K562 (cell line): ENCODE measurements around the gene GGNBP2. TPM values are rescaled to one million over a fixed set of nuclear protein-coding genes. Genes with fewer than 3 reads are reported as not detected.
A peak's percentile ranks its signal among the peaks of the same experiment; 100 is the strongest.

Experiments used
- ATAC-seq: fragments of 200-7000 bp; cut with Tn5 transposase; 3 replicates; pipeline ENCODE4 v1.9.1; 2020; ENCODE audit warnings: moderate library complexity
- BruUV-seq: library from RNA; stranded (reverse); fragments of 400-500 nt; replicated peaks from 2 replicates; lab custom pipeline; 2021; lab: Mats Ljungman, UMichigan
- CTCF ChIA-PET: fragments of 300-600 bp; formaldehyde crosslinking; extraction: SDS; loops from one replicate; lab custom pipeline; 2021; ENCODE audit warnings: low intra/inter-chr PET ratio; lab: Yijun Ruan, JAX
- POLR2A ChIA-PET: fragments of 300-600, 350-650 bp; sonication (Branson Sonifier 250); formaldehyde crosslinking; extraction: SDS; loops from one replicate; lab custom pipeline; 2021; ENCODE audit warnings: antibody characterized with exemption, inconsistent platforms; lab: Yijun Ruan, JAX
- DNase-seq, 4 experiments: peaks; one replicate each; pipeline versions ENCODE4 v3.0.0 to v3.0.0-alpha.2; 2011 to 2018; ENCODE audit warnings: low spot score in 3 of 4, mixed read lengths in 3 of 4; ENCODE audit errors: extremely low read depth in 1 of 4
- FAIRE-seq: peaks from 2 replicates; lab custom pipeline; 2011; peaks lifted over from hg19 to GRCh38; lab: Jason Lieb, UNC
- H2AFZ ChIP-seq: 2 replicates; pipeline ENCODE4 v1.6.0; 2011; ENCODE audit warnings: low read depth, low read length, control low read depth, inconsistent platforms
- H3K27ac ChIP-seq: fragments of 200-600 bp; 3 replicates; pipeline ENCODE4 v1.8.0; 2011; ENCODE audit warnings: low read depth, mild to moderate bottlenecking, control low read depth, inconsistent platforms, low read length, moderate library complexity, mixed read lengths; ENCODE audit errors: extremely low read depth
- H3K27me3 ChIP-seq, 2 experiments: fragments of 300-600 bp in 1 of 2; 2 replicates in 1 of 2; 3 replicates in 1 of 2; pipeline versions ENCODE4 v1.6.0 to v1.8.0; 2011; ENCODE audit warnings: inconsistent platforms in 2 of 2, low read length in 2 of 2, mild to moderate bottlenecking in 1 of 2, mixed read lengths in 1 of 2, moderate library complexity in 1 of 2; ENCODE audit not compliant: control insufficient read depth in 2 of 2, insufficient read depth in 2 of 2
- H3K36me3 ChIP-seq: fragments of 300-600 bp; 3 replicates; pipeline ENCODE4 v1.8.0; 2011; ENCODE audit warnings: mild to moderate bottlenecking, low read length, inconsistent platforms; ENCODE audit not compliant: control insufficient read depth, insufficient read depth
- H3K4me1 ChIP-seq, 2 experiments: fragments of 200-600 bp in 1 of 2; replicated peaks in 1 of 2; 2 replicates in 1 of 2; 3 replicates in 1 of 2; pipeline versions ENCODE4 v1.5.1 to v1.8.0; 2011; ENCODE audit warnings: inconsistent platforms in 2 of 2, low read length in 2 of 2, mild to moderate bottlenecking in 1 of 2, mixed read lengths in 1 of 2, moderate library complexity in 1 of 2; ENCODE audit not compliant: control insufficient read depth in 2 of 2, insufficient read depth in 2 of 2
- H3K4me2 ChIP-seq: 2 replicates; pipeline ENCODE4 v1.6.1; 2011; ENCODE audit warnings: low read length, control low read depth, inconsistent platforms, mixed read lengths; ENCODE audit not compliant: insufficient read depth
- H3K4me3 ChIP-seq: fragments of 200-600 bp; sonication (generic), shearing (Covaris generic); 2 replicates; pipeline ENCODE4 v1.5.1; 2016; ENCODE audit warnings: control low read depth, inconsistent platforms
- H3K79me2 ChIP-seq: fragments of 200-600 bp; 3 replicates; pipeline ENCODE4 v1.8.0; 2011; ENCODE audit warnings: low read length, inconsistent platforms; ENCODE audit not compliant: control insufficient read depth, insufficient read depth
- H3K9ac ChIP-seq, 2 experiments: 2 replicates each; pipeline versions ENCODE4 v1.6.0 to v1.6.1; 2011; ENCODE audit warnings: low read depth in 2 of 2, low read length in 2 of 2, control low read depth in 1 of 2, inconsistent platforms in 1 of 2, mild to moderate bottlenecking in 1 of 2, mixed read lengths in 1 of 2; ENCODE audit not compliant: insufficient read depth in 1 of 2
- H3K9me1 ChIP-seq: one replicate; pipeline ENCODE4 v1.6.0; 2011; ENCODE audit warnings: inconsistent platforms, mild to moderate bottlenecking, low read length, moderate library complexity; ENCODE audit not compliant: control insufficient read depth, insufficient read depth
- H3K9me3 ChIP-seq: replicated peaks from 2 replicates; pipeline ENCODE4 v1.5.1; 2011; ENCODE audit warnings: low read depth, low read length, inconsistent platforms; ENCODE audit not compliant: control insufficient read depth, insufficient read depth
- H4K20me1 ChIP-seq: replicated peaks from 2 replicates; pipeline ENCODE4 v1.6.1; 2011; ENCODE audit warnings: low read length, inconsistent platforms, mixed read lengths; ENCODE audit not compliant: control insufficient read depth, insufficient read depth
- ARID3B ChIP-seq: fragments of 250-450 bp; sonication (Bioruptor Pico); IDR thresholded peaks from 2 replicates; pipeline ENCODE4 v1.4.0; 2020; ENCODE audit warnings: borderline replicate concordance
- CEBPB ChIP-seq: fragments of 450-650 bp; IDR thresholded peaks from 2 replicates; pipeline ENCODE4 v1.6.1; 2016; ENCODE audit warnings: missing genetic modification characterization, missing compliant biosample characterization
- POLR2A ChIP-seq: fragments of 450-650 bp; conservative IDR thresholded peaks from 2 replicates; pipeline ENCODE4 v1.6.1; 2016
- SMAD4 ChIP-seq: fragments of 250-450 bp; sonication (Bioruptor Pico); conservative IDR thresholded peaks from 2 replicates; pipeline ENCODE4 v1.8.0; 2021; ENCODE audit warnings: inconsistent platforms, mild to moderate bottlenecking, moderate library complexity
- TAF9B ChIP-seq: fragments of 450-650 bp; IDR thresholded peaks from 2 replicates; pipeline ENCODE4 v1.6.1; 2018; ENCODE audit warnings: mild to moderate bottlenecking; ENCODE audit not compliant: partially characterized antibody
- ZBTB7A ChIP-seq: IDR thresholded peaks from 2 replicates; pipeline ENCODE4 v1.6.1; 2011; ENCODE audit warnings: low read depth, mild to moderate bottlenecking, low read length, moderate library complexity, borderline replicate concordance; ENCODE audit not compliant: control insufficient read depth
- ZFP30 ChIP-seq: fragments of 250-450 bp; sonication (Bioruptor Pico); IDR thresholded peaks from 2 replicates; pipeline ENCODE4 v1.8.0; 2022; ENCODE audit warnings: moderate library complexity, mild to moderate bottlenecking, inconsistent platforms, borderline replicate concordance
- WGBS: fragments of 100-300 bp; shearing (Covaris generic); methylation state at CpG from one replicate; pipeline ENCODE4 v1.1.6; 2016; ENCODE audit warnings: low coverage, mixed read lengths; ENCODE audit not compliant: insufficient coverage; ENCODE audit errors: missing lambda C conversion rate; 5-methylcytosine and 5-hydroxymethylcytosine counted together
- in situ Hi-C: fragments of 300-500 bp; cut with MboI; formaldehyde crosslinking; loops from 4 replicates; pipeline ENCODE4 v1.15.0; 2018; ENCODE audit warnings: inconsistent platforms, mixed read lengths
- intact Hi-C: fragments of 100-400 bp; cut with micrococcal nuclease; formaldehyde crosslinking; loops from 2 replicates; pipeline ENCODE4 v1.14.2; 2022
- polyA plus RNA-seq, 8 experiments: library from polyadenylated mRNA; depleted of rRNA in 4 of 8; stranded (reverse) in 5 of 8; unstranded in 3 of 8; fragments of >200 nt; fragmentation: Nextera tagmentation in 2 of 8; fragmentation: Illumina TruSeq in 1 of 8; extraction: Ambion mirVana in 2 of 8; extraction: Trizol in 1 of 8; gene quantifications; 2 replicates each; pipeline versions ENCODE4 v1.2.1 to v1.2.3, GENCODE V29; 2011 to 2014; ENCODE audit warnings: inconsistent platforms in 1 of 8, missing spikeins in 1 of 8
- total RNA-seq, 7 experiments: library from RNA; depleted of rRNA in 6 of 7; stranded (reverse); fragments of >200 nt in 6 of 7; fragmentation: Illumina TruSeq in 2 of 7; extraction: Trizol in 2 of 7; gene quantifications; 2 replicates each; pipeline versions ENCODE4 v1.2.1 to v1.2.3, GENCODE V29; 2011 to 2021; ENCODE audit warnings: low replicate concordance in 1 of 7

GGNBP2 gene
- total and polyA plus RNA-seq, 9 of the 15 experiments (the other 6 are each of a cell fraction or from before 2014, with no cell fraction given) = 35.7 to 96.6 (median 64.1) TPM

GRCh38 chr17:36495076-36495578 lies 49.6 kb upstream of the GGNBP2 start:
- ATAC-seq = no peak
- WGBS = 85% methylated on average over 3 of the region's 3 CpGs
- peaks cover 21% of the 10 kb centered on the region for H3K79me2 ChIP-seq
- H3K4me2 ChIP-seq = no peak overlapping the region
- H3K36me3 ChIP-seq = peaks cover 93% of the 10 kb centered on the region
- in situ Hi-C loops = loop anchor here (25.0 kb wide), 1 partner anchor 533 kb away; no protein-coding TSS in a partner anchor
- H3K9me3 ChIP-seq = no peaks in the 10 kb centered on the region
- peaks cover 16% of the 10 kb centered on the region; the same call in 1 of the 2 replicates for H4K20me1 ChIP-seq
- H3K9ac ChIP-seq = no peak overlapping the region
- TF ChIP-seq CEBPB (peak; percentile 48), TAF9B (no peak), ZBTB7A (no peak), ARID3B (no peak), SMAD4 (CRISPR knock-in tag) (no peak), ZFP30 (CRISPR knock-in tag) (no peak), POLR2A (0 out of 2 replicates have a peak, but pooled peaks have one; percentile 18)
- TF ChIP-seq, all 486 proteins: peak for 2
- Histone ChIP-seq H3K4me1 (no peaks in the 10 kb centered on the region; a peak in 2 of 5 replicates), H3K27ac (no peak overlapping the region), H3K9me1 (no peaks in the 10 kb centered on the region), H3K4me3 (no peak overlapping the region), H2AFZ (no peak overlapping the region), H3K27me3 (no peaks in the 10 kb centered on the region)
- no TSS peak for BruUV-seq
- CTCF ChIA-PET = no interaction called here
- DNase-seq = peak in 1 of 4 experiments; percentile 6
- POLR2A ChIA-PET = interaction anchor here (0.7 to 2.4 kb wide), 7 partner anchors 8 to 101 kb away, joined by 3 to 10 read pairs (median 3); partner anchors contain the start of genes MYO19, PIGW and ZNHIT3
- intact Hi-C loops = no loop called here
- no peak for FAIRE-seq
